RCC 7860 (cell line): ENCODE results near the gene EML5.
A peak's percentile ranks its signal among the peaks of the same experiment; 100 is the strongest.

Experiments
- DNase-seq: peaks from one replicate; pipeline ENCODE4 v3.0.0-alpha.2; 2015; ENCODE audit warnings: low spot score
- FAIRE-seq: peaks from 2 replicates; lab custom pipeline; 2012; peaks lifted over from hg19 to GRCh38; lab: Jason Lieb, UNC

Gene EML5

GRCh38 chr14:88733121-88733520, 59.6 kb downstream of the EML5 start:
- DNase-seq: no peak
- FAIRE-seq: no peak

GRCh38 chr14:88729159-88729558, 63.6 kb downstream of the EML5 start:
- no peak for FAIRE-seq
- DNase-seq: no peak

GRCh38 chr14:88727057-88727456, 65.7 kb downstream of the EML5 start:
- FAIRE-seq (no peak), DNase-seq (no peak)

- DNase-seq (no peak), FAIRE-seq (no peak)
These were observed 82.0 kb downstream of the EML5 start for GRCh38 chr14:88710709-88711108.

GRCh38 chr14:88707088-88707487, 85.7 kb downstream of the EML5 start:
- FAIRE-seq (no peak), DNase-seq (no peak)

GRCh38 chr14:88706425-88706824, 86.3 kb downstream of the EML5 start:
- FAIRE-seq: no peak
- no peak for DNase-seq

GRCh38 chr14:88698651-88699050, 94.1 kb downstream of the EML5 start:
- DNase-seq (no peak), FAIRE-seq (no peak)

- FAIRE-seq: no peak
- no peak for DNase-seq
These were observed 96.9 kb downstream of the EML5 start for GRCh38 chr14:88695870-88696269.

- FAIRE-seq (no peak), DNase-seq (no peak)
These were observed 104.4 kb downstream of the EML5 start for GRCh38 chr14:88688386-88688785.

GRCh38 chr14:88683119-88683518, 109.6 kb downstream of the EML5 start:
- DNase-seq: no peak
- FAIRE-seq: no peak

GRCh38 chr14:88682495-88683114, 110.1 kb downstream of the EML5 start:
- DNase-seq: no peak
- no peak for FAIRE-seq

GRCh38 chr14:88681755-88682494, 110.8 kb downstream of the EML5 start:
- no peak for FAIRE-seq
- DNase-seq: no peak

- DNase-seq (no peak), FAIRE-seq (no peak)
These were observed 123.4 kb downstream of the EML5 start for GRCh38 chr14:88669346-88669745.

GRCh38 chr14:88668448-88669116, 124.2 kb downstream of the EML5 start:
- no peak for FAIRE-seq
- no peak for DNase-seq

- FAIRE-seq (no peak), DNase-seq (peak; percentile 52)
These were observed 125.0 kb downstream of the EML5 start for GRCh38 chr14:88667555-88668273.

GRCh38 chr14:88660056-88660455, 132.7 kb downstream of the EML5 start:
- DNase-seq (no peak), FAIRE-seq (no peak)

GRCh38 chr14:88639221-88639620, 153.5 kb downstream of the EML5 start:
- DNase-seq (no peak), FAIRE-seq (no peak)

- FAIRE-seq (no peak), DNase-seq (no peak)
These were observed 160.2 kb downstream of the EML5 start for GRCh38 chr14:88632512-88632911.

GRCh38 chr14:88631091-88631490, 161.7 kb downstream of the EML5 start:
- DNase-seq: peak; percentile 56
- FAIRE-seq: no peak

- FAIRE-seq (peak; percentile 91), DNase-seq (peak; percentile 96)
These were observed 162.2 kb downstream of the EML5 start for GRCh38 chr14:88630565-88630964.

- no peak for DNase-seq
- FAIRE-seq: no peak
These were observed 164.3 kb downstream of the EML5 start for GRCh38 chr14:88628462-88628861.
